ENCODE results near the gene RYR2.

The RYR2 gene

GRCh38 chr1:237398751-237399150 lies 356.8 kb downstream of the RYR2 start:
- ATAC-seq (ENCODE audit: low read depth), result no peak
- H3K27ac ChIP-seq (ENCODE audit: poor library complexity, severe bottlenecking), result no peak overlapping the region
- TF ChIP-seq CTCF (IDR thresholded peaks at IDR 0.05; ENCODE audit: poor library complexity, severe bottlenecking), result no peak
- no peaks in the 10 kb centered on the region for H3K9me3 ChIP-seq (ENCODE audit: severe bottlenecking)
- H3K4me3 ChIP-seq (ENCODE audit: severe bottlenecking), result no peak overlapping the region
- no peak for DNase-seq (ENCODE audit: low spot score)
- H3K27me3 ChIP-seq (ENCODE audit: insufficient read depth, poor library complexity, severe bottlenecking), result no peaks in the 10 kb centered on the region
- H3K4me1 ChIP-seq (ENCODE audit: insufficient read depth, poor library complexity, severe bottlenecking), result no peaks in the 10 kb centered on the region
- H3K36me3 ChIP-seq (ENCODE audit: low read depth), result no peaks in the 10 kb centered on the region

- Histone ChIP-seq H3K4me1 (ENCODE audit: insufficient read depth, poor library complexity, severe bottlenecking) (no peaks in the 10 kb centered on the region), H3K27ac (ENCODE audit: poor library complexity, severe bottlenecking) (no peak overlapping the region), H3K4me3 (ENCODE audit: severe bottlenecking) (no peak overlapping the region), H3K9me3 (ENCODE audit: severe bottlenecking) (no peaks in the 10 kb centered on the region), H3K36me3 (ENCODE audit: low read depth) (no peaks in the 10 kb centered on the region), H3K27me3 (ENCODE audit: insufficient read depth, poor library complexity, severe bottlenecking) (no peaks in the 10 kb centered on the region)
- ATAC-seq (ENCODE audit: low read depth) (no peak), DNase-seq (ENCODE audit: low spot score) (no peak)
- TF ChIP-seq CTCF (IDR thresholded peaks at IDR 0.05; ENCODE audit: poor library complexity, severe bottlenecking), result no peak
Measured at GRCh38 chr1:237405912-237406311, 363.9 kb downstream of the RYR2 start.

- no peaks in the 10 kb centered on the region for H3K27me3 ChIP-seq (ENCODE audit: insufficient read depth, poor library complexity, severe bottlenecking)
- H3K36me3 ChIP-seq (ENCODE audit: low read depth), result no peaks in the 10 kb centered on the region
- no peak for TF ChIP-seq CTCF (IDR thresholded peaks at IDR 0.05; ENCODE audit: poor library complexity, severe bottlenecking)
- ATAC-seq (ENCODE audit: low read depth), result no peak
- no peak overlapping the region for H3K4me3 ChIP-seq (ENCODE audit: severe bottlenecking)
- H3K9me3 ChIP-seq (ENCODE audit: severe bottlenecking), result no peaks in the 10 kb centered on the region
- H3K4me1 ChIP-seq (ENCODE audit: insufficient read depth, poor library complexity, severe bottlenecking), result no peaks in the 10 kb centered on the region
- no peak for DNase-seq (ENCODE audit: low spot score)
- H3K27ac ChIP-seq (ENCODE audit: poor library complexity, severe bottlenecking), result no peak overlapping the region
Measured at GRCh38 chr1:237411621-237412020, 369.6 kb downstream of the RYR2 start.

- ATAC-seq (ENCODE audit: low read depth) (no peak), DNase-seq (ENCODE audit: low spot score) (no peak)
- TF ChIP-seq CTCF (IDR thresholded peaks at IDR 0.05; ENCODE audit: poor library complexity, severe bottlenecking), result no peak
- no peaks in the 10 kb centered on the region for H3K9me3 ChIP-seq (ENCODE audit: severe bottlenecking)
- no peaks in the 10 kb centered on the region for H3K36me3 ChIP-seq (ENCODE audit: low read depth)
- H3K4me1 ChIP-seq (ENCODE audit: insufficient read depth, poor library complexity, severe bottlenecking), result no peaks in the 10 kb centered on the region
- no peaks in the 10 kb centered on the region for H3K27me3 ChIP-seq (ENCODE audit: insufficient read depth, poor library complexity, severe bottlenecking)
- H3K27ac ChIP-seq (ENCODE audit: poor library complexity, severe bottlenecking), result no peak overlapping the region
- no peak overlapping the region for H3K4me3 ChIP-seq (ENCODE audit: severe bottlenecking)
Measured at GRCh38 chr1:237416924-237417655, 375.1 kb downstream of the RYR2 start.

- H3K9me3 ChIP-seq (ENCODE audit: severe bottlenecking), result no peaks in the 10 kb centered on the region
- H3K4me1 ChIP-seq (ENCODE audit: insufficient read depth, poor library complexity, severe bottlenecking), result no peaks in the 10 kb centered on the region
- ATAC-seq (ENCODE audit: low read depth), result no peak
- no peaks in the 10 kb centered on the region for H3K36me3 ChIP-seq (ENCODE audit: low read depth)
- TF ChIP-seq CTCF (IDR thresholded peaks at IDR 0.05; ENCODE audit: poor library complexity, severe bottlenecking), result no peak
- no peak for DNase-seq (ENCODE audit: low spot score)
- no peaks in the 10 kb centered on the region for H3K27me3 ChIP-seq (ENCODE audit: insufficient read depth, poor library complexity, severe bottlenecking)
- H3K4me3 ChIP-seq (ENCODE audit: severe bottlenecking), result no peak overlapping the region
- H3K27ac ChIP-seq (ENCODE audit: poor library complexity, severe bottlenecking), result no peak overlapping the region
Measured at GRCh38 chr1:237428809-237429208, 386.8 kb downstream of the RYR2 start.
